Measurements from ENCODE around the gene AKNAD1.

AKNAD1 gene

DNA sequence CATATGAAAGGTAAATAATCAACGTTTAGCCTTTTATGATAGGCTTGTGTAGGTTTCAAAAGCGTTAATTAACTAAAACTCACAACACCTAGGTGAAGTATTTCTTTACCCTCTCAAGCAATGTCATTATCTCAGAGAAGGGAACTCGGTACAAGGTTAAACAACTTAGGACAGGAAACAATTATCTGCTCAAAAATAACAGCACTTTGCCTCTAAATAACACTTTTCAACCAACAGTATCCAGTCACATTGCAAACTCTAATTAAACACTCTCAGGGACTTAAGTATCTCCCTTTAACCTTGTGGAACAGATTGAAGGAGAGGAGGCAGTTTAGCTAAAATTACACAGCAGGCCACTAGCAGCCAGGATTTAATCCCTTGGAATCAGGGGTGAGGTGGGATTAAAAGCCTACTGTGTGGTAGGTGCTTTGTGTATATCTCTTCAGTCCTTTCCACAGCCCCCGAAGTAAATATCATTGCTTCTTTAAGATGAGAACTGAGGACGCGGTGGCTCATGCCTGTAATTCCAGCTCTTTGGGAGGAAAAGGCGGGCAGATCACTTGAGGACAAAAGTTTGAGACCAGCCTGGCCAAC, 5.2 kb upstream of the AKNAD1 start:
- DNase-seq (ENCODE audit: extremely low read depth, low read depth), result no peak

DNA sequence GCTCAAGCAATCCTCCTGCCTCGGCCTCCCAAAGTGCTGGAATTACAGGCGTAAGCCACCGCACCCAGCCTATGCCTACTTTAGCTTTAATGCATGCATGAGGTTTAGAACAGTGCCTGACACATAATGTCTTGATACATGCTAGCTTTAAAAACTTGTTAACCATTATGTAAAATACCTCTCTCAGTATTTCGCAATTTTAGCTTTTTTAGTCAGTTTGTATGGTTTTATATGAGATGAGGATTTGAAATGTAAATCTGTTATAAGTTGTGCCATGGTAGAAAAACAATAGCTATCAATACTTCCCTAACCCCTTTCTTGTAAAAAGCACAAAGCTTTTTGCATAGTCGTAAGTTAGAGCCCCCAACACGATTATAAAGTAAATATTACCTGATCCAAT, 4.7 kb upstream of the AKNAD1 start:
- no peak for DNase-seq (ENCODE audit: extremely low read depth, low read depth)
- TF ChIP-seq CTCF (IDR thresholded peaks at IDR 0.05; ENCODE audit: low read depth, low read length), result no peak

More for the DNA sequence above, 5.2 kb upstream of the AKNAD1 start:
- TF ChIP-seq CTCF (IDR thresholded peaks at IDR 0.05; ENCODE audit: low read depth, low read length), result no peak

- DNase-seq (ENCODE audit: extremely low read depth, low read depth), result no peak
- TF ChIP-seq CTCF (IDR thresholded peaks at IDR 0.05; ENCODE audit: low read depth, low read length), result no peak
Observed at GRCh38 chr1:108860190-108860907, 3.5 kb upstream of the AKNAD1 start.

DNA sequence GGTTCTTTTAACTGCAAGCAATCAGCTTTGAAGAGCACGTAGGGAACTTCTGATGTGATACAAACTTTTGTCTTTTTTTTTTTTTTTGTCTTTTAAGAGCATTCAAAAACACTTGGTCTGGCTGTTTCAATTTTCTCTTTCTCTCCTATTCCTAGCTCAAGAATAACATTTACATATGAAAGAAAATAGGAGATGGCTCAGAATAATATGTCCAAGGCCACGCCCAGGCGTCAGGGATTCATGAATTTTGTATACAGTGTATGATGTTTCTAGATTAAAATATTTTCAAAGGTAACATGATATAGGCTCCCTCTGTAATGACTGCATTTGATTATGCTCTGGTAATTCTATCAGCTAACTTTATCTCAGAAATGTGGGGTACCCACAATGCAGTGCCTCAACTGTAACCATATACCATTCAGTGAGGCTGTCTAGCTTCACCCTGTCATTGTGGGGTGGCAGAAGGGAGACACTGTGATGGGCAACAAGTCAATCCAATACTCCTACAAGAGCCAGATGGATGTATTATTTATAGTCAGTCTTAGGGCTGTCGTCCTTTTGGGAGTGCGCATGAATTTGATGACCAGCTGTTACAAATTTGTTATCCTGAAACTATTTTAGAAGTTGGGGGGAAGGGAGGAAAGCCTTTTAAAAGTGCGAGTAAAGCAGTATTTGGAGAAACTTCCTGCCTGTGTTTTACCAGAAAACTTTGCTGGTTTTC, 1.5 kb upstream of the AKNAD1 start:
- no peak for DNase-seq (ENCODE audit: extremely low read depth, low read depth)
- no peak for TF ChIP-seq CTCF (IDR thresholded peaks at IDR 0.05; ENCODE audit: low read depth, low read length)

- DNase-seq (ENCODE audit: extremely low read depth, low read depth), result no peak
- TF ChIP-seq CTCF (IDR thresholded peaks at IDR 0.05; ENCODE audit: low read depth, low read length), result no peak
Observed at GRCh38 chr1:108854221-108855019, 2.5 kb downstream of the AKNAD1 start.

GRCh38 chr1:108852221-108852975, 4.5 kb downstream of the AKNAD1 start:
- no peak for TF ChIP-seq CTCF (IDR thresholded peaks at IDR 0.05; ENCODE audit: low read depth, low read length)
- no peak for DNase-seq (ENCODE audit: extremely low read depth, low read depth)
